WTC11 (cell line): ENCODE measurements around the gene PTCH1. TPM values are rescaled to one million over a fixed set of nuclear protein-coding genes. Genes with fewer than 3 reads are reported as not detected.

ENCODE experiments used
- ATAC-seq: fragments of 200-7000 bp; cut with Tn5 transposase; 2 replicates; pipeline ENCODE4 v1.10.0; 2021; ENCODE audit warnings: mild to moderate bottlenecking, moderate library complexity
- CTCF ChIA-PET: fragments of 300-600 bp; sonication (Branson Sonifier 250); formaldehyde crosslinking; loops from one replicate; lab custom pipeline; 2021; ENCODE audit warnings: antibody characterized with exemption; lab: Charles Lee
- POLR2A ChIA-PET: fragments of 350-600 bp; sonication (Branson Sonifier 250); formaldehyde crosslinking; loops from one replicate; lab custom pipeline; 2021; ENCODE audit warnings: antibody characterized with exemption; lab: Charles Lee
- DNase-seq: peaks from one replicate; pipeline ENCODE4 v3.0.0; 2021; ENCODE audit warnings: low spot score
- H3K27ac Mint-ChIP-seq: 2 replicates; pipeline ENCODE4 v1.8.0; 2021; ENCODE audit warnings: mixed read lengths
- H3K27me3 Mint-ChIP-seq: 2 replicates; pipeline ENCODE4 v1.8.0; 2021; ENCODE audit warnings: low read depth, mild to moderate bottlenecking, moderate library complexity, mixed read lengths
- H3K36me3 Mint-ChIP-seq: 2 replicates; pipeline ENCODE4 v1.8.0; 2021; ENCODE audit warnings: mixed read lengths
- H3K4me1 Mint-ChIP-seq: 2 replicates; pipeline ENCODE4 v1.8.0; 2022; ENCODE audit warnings: mixed read lengths
- H3K4me3 Mint-ChIP-seq: 2 replicates; pipeline ENCODE4 v1.8.0; 2021; ENCODE audit warnings: mild to moderate bottlenecking, moderate library complexity, mixed read lengths
- H3K9me3 Mint-ChIP-seq: 2 replicates; pipeline ENCODE4 v1.8.0; 2021; ENCODE audit warnings: mixed read lengths
- ATF3 ChIP-seq: sonication (generic); formaldehyde crosslinking; conservative IDR thresholded peaks from 2 replicates; pipeline ENCODE4 v1.8.1; 2022; ENCODE audit warnings: mild to moderate bottlenecking, missing genetic modification reagents
- ATF6 ChIP-seq: sonication (generic); formaldehyde crosslinking; IDR thresholded peaks from 2 replicates; pipeline ENCODE4 v1.8.1; 2023; ENCODE audit warnings: mild to moderate bottlenecking, missing genetic modification reagents
- CREM ChIP-seq: sonication (generic); formaldehyde crosslinking; IDR thresholded peaks from 2 replicates; pipeline ENCODE4 v1.8.1; 2022; ENCODE audit warnings: mild to moderate bottlenecking, missing genetic modification reagents, moderate library complexity
- E2F1 ChIP-seq: sonication (generic); formaldehyde crosslinking; IDR thresholded peaks from 2 replicates; pipeline ENCODE4 v1.8.0; 2022; ENCODE audit warnings: mild to moderate bottlenecking, missing genetic modification reagents
- E2F4 ChIP-seq: sonication (generic); formaldehyde crosslinking; IDR thresholded peaks from 2 replicates; pipeline ENCODE4 v1.8.1; 2022; ENCODE audit warnings: low read depth, mild to moderate bottlenecking, moderate library complexity, missing genetic modification reagents, borderline replicate concordance
- E2F5 ChIP-seq: sonication (generic); formaldehyde crosslinking; IDR thresholded peaks from 2 replicates; pipeline ENCODE4 v1.8.1; 2022; ENCODE audit warnings: mild to moderate bottlenecking, moderate library complexity, missing genetic modification reagents
- GTF2I ChIP-seq: fragments of 250-450 bp; sonication (Bioruptor Pico); conservative IDR thresholded peaks from 2 replicates; pipeline ENCODE4 v1.4.0; 2021; ENCODE audit warnings: mild to moderate bottlenecking
- MLX ChIP-seq: sonication (generic); formaldehyde crosslinking; IDR thresholded peaks from 2 replicates; pipeline ENCODE4 v1.8.1; 2023; ENCODE audit warnings: mild to moderate bottlenecking, missing genetic modification reagents, moderate library complexity
- MXD4 ChIP-seq: fragments of 250-450 bp; sonication (Bioruptor Pico); IDR thresholded peaks from 2 replicates; pipeline ENCODE4 v1.8.0; 2021; ENCODE audit warnings: mild to moderate bottlenecking, moderate library complexity, borderline replicate concordance
- NFYB ChIP-seq: sonication (generic); formaldehyde crosslinking; conservative IDR thresholded peaks from 2 replicates; pipeline ENCODE4 v1.8.0; 2022; ENCODE audit warnings: low read depth, missing genetic modification reagents
- NR1H2 ChIP-seq: sonication (generic); formaldehyde crosslinking; IDR thresholded peaks from 2 replicates; pipeline ENCODE4 v1.9.0; 2021; ENCODE audit warnings: mild to moderate bottlenecking, moderate library complexity, missing genetic modification reagents
- NR2C2 ChIP-seq: sonication (generic); formaldehyde crosslinking; IDR thresholded peaks from 2 replicates; pipeline ENCODE4 v1.8.0; 2022; ENCODE audit warnings: mild to moderate bottlenecking, missing genetic modification reagents
- SMAD3 ChIP-seq: sonication (generic); formaldehyde crosslinking; IDR thresholded peaks from 2 replicates; pipeline ENCODE4 v1.8.0; 2022; ENCODE audit warnings: missing genetic modification reagents, mild to moderate bottlenecking, borderline replicate concordance
- ZNF219 ChIP-seq: sonication (generic); formaldehyde crosslinking; IDR thresholded peaks from 2 replicates; pipeline ENCODE4 v1.8.0; 2023; ENCODE audit warnings: missing genetic modification reagents, mild to moderate bottlenecking, borderline replicate concordance
- ZNF396 ChIP-seq: fragments of 250-450 bp; sonication (Bioruptor Pico); IDR thresholded peaks from 2 replicates; pipeline ENCODE4 v1.8.0; 2021; ENCODE audit warnings: mild to moderate bottlenecking, moderate library complexity, borderline replicate concordance
- ZNF532 ChIP-seq: fragments of 250-450 bp; sonication (Bioruptor Pico); IDR thresholded peaks from 2 replicates; pipeline ENCODE4 v1.9.0; 2021; ENCODE audit warnings: mild to moderate bottlenecking, borderline replicate concordance
- total RNA-seq: library from RNA; stranded (reverse); gene quantifications from 3 replicates; pipeline ENCODE4 v1.2.3, GENCODE V29; 2021

Gene PTCH1
- total RNA-seq, 1 experiment from 2014 or later = 38.0 TPM

DNA sequence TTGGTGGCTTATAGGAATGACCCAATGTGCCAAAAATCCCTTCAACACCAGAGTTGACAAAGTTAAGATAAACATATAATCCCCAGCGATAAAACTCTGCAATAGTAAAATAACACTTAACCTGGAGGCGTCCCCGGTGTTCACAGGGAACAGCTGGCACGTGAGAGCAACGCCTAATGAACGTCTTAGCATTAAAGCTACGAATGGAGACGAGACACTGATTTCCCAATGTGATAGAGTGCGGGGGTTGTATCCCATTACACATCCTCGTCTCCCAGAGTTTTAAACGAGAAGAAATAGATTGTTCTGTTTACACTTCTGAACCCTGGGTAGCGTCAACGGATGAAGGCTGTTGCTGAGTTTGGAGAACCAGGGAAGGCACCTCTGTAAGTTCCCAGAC, 57.6 kb downstream of the PTCH1 start:
- H3K4me1 Mint-ChIP-seq = peaks cover 50% of the 10 kb centered on the region

DNA sequence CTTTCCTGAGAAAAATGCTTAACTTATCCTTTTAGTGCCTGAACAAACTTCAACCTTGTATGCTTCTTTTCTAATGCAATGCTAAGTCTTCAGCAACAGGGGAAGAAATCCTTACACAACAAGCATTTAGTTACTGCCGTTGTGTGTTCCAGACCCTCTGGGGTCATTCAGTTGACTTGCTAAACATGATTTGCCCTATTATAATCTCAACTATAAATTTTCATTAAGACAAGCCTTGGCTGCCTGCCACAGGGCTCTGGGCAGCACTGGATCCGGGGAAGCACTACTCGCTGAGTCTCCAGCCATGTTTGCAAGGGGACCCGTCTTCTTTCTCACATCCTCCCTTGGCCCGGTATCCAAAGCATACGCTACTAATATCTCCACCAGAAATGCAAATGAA, 58.1 kb downstream of the PTCH1 start:
- ChIA-PET CTCF (no interaction called here), POLR2A (no interaction called here)
- Mint-ChIP-seq H3K4me3 (no peak overlapping the region), H3K9me3 (no peaks in the 10 kb centered on the region), H3K27ac (peak overlapping the region; percentile 21; the same call in 1 of the 2 replicates), H3K36me3 (peaks cover 80% of the 10 kb centered on the region), H3K4me1 (peaks cover 47% of the 10 kb centered on the region), H3K27me3 (no peaks in the 10 kb centered on the region)
- ATAC-seq (no peak), DNase-seq (no peak)
- no peak for TF ChIP-seq E2F4 (CRISPR knock-in tag)
- TF ChIP-seq MXD4 (CRISPR knock-in tag) = no peak
- no peak for TF ChIP-seq ZNF396 (CRISPR knock-in tag)
- TF ChIP-seq ATF3 (CRISPR knock-in tag) = no peak
- TF ChIP-seq CREM (CRISPR knock-in tag) = no peak
- TF ChIP-seq NFYB (CRISPR knock-in tag) = no peak
- no peak for TF ChIP-seq ZNF532 (CRISPR knock-in tag)
- TF ChIP-seq NR2C2 (CRISPR knock-in tag) = no peak
- no peak for TF ChIP-seq GTF2I (CRISPR knock-in tag)
- TF ChIP-seq ATF6 = no peak
- no peak for TF ChIP-seq SMAD3

More for the DNA sequence above, 57.6 kb downstream of the PTCH1 start:
- POLR2A ChIA-PET = no interaction called here
- no peak for ATAC-seq
- no peak for TF ChIP-seq ZNF219 (CRISPR knock-in tag)
- TF ChIP-seq NR1H2 (CRISPR knock-in tag) = no peak
- TF ChIP-seq CREM (CRISPR knock-in tag) = no peak
- Mint-ChIP-seq H3K4me3 (no peak overlapping the region), H3K27ac (peak overlapping the region; percentile 21; the same call in 1 of the 2 replicates), H3K36me3 (peaks cover 78% of the 10 kb centered on the region), H3K27me3 (no peaks in the 10 kb centered on the region), H3K9me3 (no peaks in the 10 kb centered on the region)
- no peak for DNase-seq
- CTCF ChIA-PET = no interaction called here

- Mint-ChIP-seq H3K36me3 (peaks cover 84% of the 10 kb centered on the region), H3K4me3 (no peak overlapping the region)
- no peak for TF ChIP-seq E2F1 (CRISPR knock-in tag)
- no peak for TF ChIP-seq ZNF532 (CRISPR knock-in tag)
- TF ChIP-seq E2F5 (CRISPR knock-in tag) = no peak
- TF ChIP-seq MLX = no peak
These were observed 59.0 kb downstream of the PTCH1 start for GRCh38 chr9:95457769-95458168.

More at GRCh38 chr9:95457769-95458168, 59.0 kb downstream of the PTCH1 start:
- H3K27ac Mint-ChIP-seq = no peak overlapping the region; the same call in 1 of the 2 replicates
- ChIA-PET POLR2A (no interaction called here), CTCF (no interaction called here)
- ATAC-seq = no peak
- H3K27me3 Mint-ChIP-seq = no peaks in the 10 kb centered on the region
- peaks cover 39% of the 10 kb centered on the region for H3K4me1 Mint-ChIP-seq
- no peaks in the 10 kb centered on the region for H3K9me3 Mint-ChIP-seq
- no peak for DNase-seq
